H9 (cell line): ENCODE data around the gene STK24. TPM values are rescaled to one million over a fixed set of nuclear protein-coding genes. Genes with fewer than 3 reads are reported as not detected.

Experiments used
- DNase-seq: peaks from one replicate; pipeline ENCODE4 v3.0.0-alpha.2; 2017
- H2AFZ ChIP-seq: one replicate; pipeline ENCODE4 v1.6.1; 2013; ENCODE audit warnings: mild to moderate bottlenecking, low read length, control low read depth, moderate library complexity
- H2AK5ac ChIP-seq: 2 replicates; pipeline ENCODE4 v1.6.1; 2013; ENCODE audit warnings: low read length, control low read depth, mixed read lengths; ENCODE audit not compliant: insufficient read length
- H2BK120ac ChIP-seq: one replicate; pipeline ENCODE4 v1.6.1; 2013; ENCODE audit warnings: low read depth, mild to moderate bottlenecking, low read length, control low read depth, inconsistent platforms; ENCODE audit not compliant: poor library complexity, severe bottlenecking
- H2BK12ac ChIP-seq: 2 replicates; pipeline ENCODE4 v1.6.1; 2013; ENCODE audit warnings: low read length, control low read depth, mixed read lengths, low read depth; ENCODE audit not compliant: insufficient read length
- H2BK15ac ChIP-seq: 2 replicates; pipeline ENCODE4 v1.6.1; 2013; ENCODE audit warnings: low read depth, low read length, control low read depth
- H2BK20ac ChIP-seq: one replicate; pipeline ENCODE4 v1.6.1; 2013; ENCODE audit warnings: low read depth, mild to moderate bottlenecking, low read length, control low read depth, inconsistent platforms; ENCODE audit not compliant: poor library complexity, severe bottlenecking
- H2BK5ac ChIP-seq: 2 replicates; pipeline ENCODE4 v1.6.1; 2013; ENCODE audit warnings: low read length, control low read depth, mixed read lengths; ENCODE audit not compliant: insufficient read length
- H3K14ac ChIP-seq: 2 replicates; pipeline ENCODE4 v1.6.1; 2013; ENCODE audit warnings: low read length, control low read depth; ENCODE audit not compliant: insufficient read depth
- H3K18ac ChIP-seq: 2 replicates; pipeline ENCODE4 v1.6.1; 2013; ENCODE audit warnings: low read depth, mild to moderate bottlenecking, mixed read lengths, low read length, control low read depth; ENCODE audit not compliant: insufficient read length
- H3K23ac ChIP-seq: 2 replicates; pipeline ENCODE4 v1.6.1; 2013; ENCODE audit warnings: low read length, control low read depth, mixed read lengths, low read depth; ENCODE audit not compliant: insufficient read length
- H3K23me2 ChIP-seq: 2 replicates; pipeline ENCODE4 v1.6.1; 2013; ENCODE audit warnings: low read depth, mild to moderate bottlenecking, mixed read lengths, low read length, control low read depth; ENCODE audit not compliant: insufficient read length, poor library complexity, severe bottlenecking
- H3K27ac ChIP-seq: 2 replicates; pipeline ENCODE4 v1.5.1; 2013; ENCODE audit warnings: low read length, control low read depth, mixed read lengths, low read depth; ENCODE audit not compliant: insufficient read length
- H3K27me3 ChIP-seq: 2 replicates; pipeline ENCODE4 v1.6.1; 2013; ENCODE audit warnings: low read length, control low read depth, inconsistent platforms; ENCODE audit not compliant: insufficient read depth
- H3K4ac ChIP-seq: 2 replicates; pipeline ENCODE4 v1.6.1; 2013; ENCODE audit warnings: low read depth, mild to moderate bottlenecking, control low read depth, inconsistent platforms, low read length, moderate library complexity
- H3K4me1 ChIP-seq: 2 replicates; pipeline ENCODE4 v1.6.1; 2013; ENCODE audit warnings: low read length, control low read depth, inconsistent platforms; ENCODE audit not compliant: insufficient read depth
- H3K4me2 ChIP-seq: 2 replicates; pipeline ENCODE4 v1.6.1; 2013; ENCODE audit warnings: low read length, control low read depth, mixed read lengths; ENCODE audit not compliant: insufficient read length, insufficient read depth
- H3K56ac ChIP-seq: 2 replicates; pipeline ENCODE4 v1.6.1; 2013; ENCODE audit warnings: low read depth, mild to moderate bottlenecking, mixed read lengths, low read length, control low read depth; ENCODE audit not compliant: insufficient read length
- H3K79me1 ChIP-seq: 2 replicates; pipeline ENCODE4 v1.6.1; 2013; ENCODE audit warnings: low read depth, mild to moderate bottlenecking, moderate library complexity, low read length, control low read depth, inconsistent platforms; ENCODE audit not compliant: insufficient read depth, poor library complexity, severe bottlenecking
- H3K79me2 ChIP-seq: 2 replicates; pipeline ENCODE4 v1.6.1; 2013; ENCODE audit warnings: low read length, control low read depth, inconsistent platforms; ENCODE audit not compliant: insufficient read depth
- H3K9ac ChIP-seq: 2 replicates; pipeline ENCODE4 v1.6.1; 2013; ENCODE audit warnings: low read length, control low read depth, mixed read lengths; ENCODE audit not compliant: insufficient read length; ENCODE audit errors: extremely low read depth
- H3K9me3 ChIP-seq: one replicate; pipeline ENCODE4 v1.6.1; 2013; ENCODE audit warnings: low read depth, low read length, inconsistent platforms; ENCODE audit not compliant: control insufficient read depth
- H3T11ph ChIP-seq: one replicate; pipeline ENCODE4 v1.6.1; 2013; ENCODE audit warnings: mild to moderate bottlenecking, low read length, control low read depth, inconsistent platforms
- H4K20me1 ChIP-seq: one replicate; pipeline ENCODE4 v1.6.1; 2013; ENCODE audit not compliant: control insufficient read depth, insufficient read length, insufficient read depth
- H4K5ac ChIP-seq: 2 replicates; pipeline ENCODE4 v1.6.1; 2013; ENCODE audit warnings: low read depth, mild to moderate bottlenecking, mixed read lengths, low read length, control low read depth; ENCODE audit not compliant: insufficient read length
- H4K8ac ChIP-seq: replicated peaks from 2 replicates; pipeline ENCODE4 v1.6.1; 2013; ENCODE audit warnings: low read length, control low read depth, mixed read lengths, low read depth; ENCODE audit not compliant: insufficient read length
- H4K91ac ChIP-seq: 2 replicates; pipeline ENCODE4 v1.6.1; 2013; ENCODE audit warnings: low read depth, mild to moderate bottlenecking, moderate library complexity, mixed read lengths, low read length, control low read depth; ENCODE audit not compliant: insufficient read length
- H3K27ac Mint-ChIP-seq, 3 experiments: 2 replicates in 2 of 3; 3 replicates in 1 of 3; pipeline ENCODE4 v1.8.0; 2020 to 2021; ENCODE audit warnings: mixed read lengths in 3 of 3, mild to moderate bottlenecking in 1 of 3, moderate library complexity in 1 of 3
- H3K27me3 Mint-ChIP-seq: 2 replicates; pipeline ENCODE4 v1.8.0; 2021; ENCODE audit warnings: low read depth, mild to moderate bottlenecking, moderate library complexity, mixed read lengths
- H3K36me3 Mint-ChIP-seq, 3 experiments: 2 replicates in 2 of 3; 3 replicates in 1 of 3; pipeline ENCODE4 v1.8.0; 2020 to 2021; ENCODE audit warnings: low read depth in 3 of 3, mixed read lengths in 3 of 3; ENCODE audit not compliant: insufficient read depth in 1 of 3
- H3K4me1 Mint-ChIP-seq, 2 experiments: 2 replicates each; pipeline ENCODE4 v1.8.0; 2020; ENCODE audit warnings: mixed read lengths in 2 of 2
- H3K4me3 Mint-ChIP-seq, 2 experiments: 2 replicates in 1 of 2; 3 replicates in 1 of 2; pipeline ENCODE4 v1.8.0; 2020 to 2021; ENCODE audit warnings: mild to moderate bottlenecking in 2 of 2, mixed read lengths in 2 of 2, moderate library complexity in 1 of 2
- H3K9me3 Mint-ChIP-seq, 2 experiments: 2 replicates in 1 of 2; 3 replicates in 1 of 2; pipeline ENCODE4 v1.8.0; 2020; ENCODE audit warnings: mild to moderate bottlenecking in 2 of 2, mixed read lengths in 2 of 2, moderate library complexity in 1 of 2
- CTCF ChIP-seq: fragments of 200-600 bp; sonication (generic); conservative IDR thresholded peaks from 3 replicates; pipeline ENCODE4 v1.8.0; 2021; ENCODE audit warnings: antibody characterized with exemption, mild to moderate bottlenecking
- WGBS: extraction: QIAGEN DNeasy Blood & Tissue Kit; methylation state at CpG from one replicate; pipeline ENCODE4 v1.1.7; 2013; ENCODE audit warnings: missing lambda C conversion rate, low lambda C conversion rate, mixed read lengths; ENCODE audit not compliant: insufficient read length; ENCODE audit errors: extremely low coverage; 5-methylcytosine and 5-hydroxymethylcytosine counted together
- total RNA-seq: library from RNA; stranded (reverse); gene quantifications from 2 replicates; pipeline ENCODE4 v1.2.1, GENCODE V29; 2021

Gene STK24
- total RNA-seq, 1 experiment from 2014 or later: 134 TPM

- H3K4ac ChIP-seq: no peak overlapping the region
- WGBS: no CpG with 5 or more reads among the region's 5 CpGs
- no peak overlapping the region for H3T11ph ChIP-seq
- H4K8ac ChIP-seq: no peak overlapping the region
- no peak overlapping the region for H4K5ac ChIP-seq
- H2BK12ac ChIP-seq: no peak overlapping the region
- H3K9ac ChIP-seq: no peak overlapping the region
- H3K23ac ChIP-seq: no peak overlapping the region
- H3K4me2 ChIP-seq: no peak overlapping the region
- H3K14ac ChIP-seq: no peak overlapping the region
- no peak overlapping the region for H2AK5ac ChIP-seq
- Mint-ChIP-seq H3K9me3 (no peaks in the 10 kb centered on the region), H3K27me3 (peaks cover 1% of the 10 kb centered on the region; the same call in 1 of the 2 replicates), H3K27ac (no peak overlapping the region), H3K36me3 (no peaks in the 10 kb centered on the region), H3K4me1 (peaks cover under 1 to 10% of the 10 kb centered on the region in 2 experiments; a peak in 3 of 4 replicates), H3K4me3 (no peak overlapping the region)
- H3K23me2 ChIP-seq: no peaks in the 10 kb centered on the region
- H2BK15ac ChIP-seq: no peak overlapping the region
- H3K4me1 ChIP-seq: no peaks in the 10 kb centered on the region
- no peak overlapping the region for H2AFZ ChIP-seq
- no peak overlapping the region for H2BK5ac ChIP-seq
- H3K79me1 ChIP-seq: no peaks in the 10 kb centered on the region
- H3K27me3 ChIP-seq: no peaks in the 10 kb centered on the region
- TF ChIP-seq CTCF: no peak
- H4K20me1 ChIP-seq: no peaks in the 10 kb centered on the region
- H2BK120ac ChIP-seq: no peak overlapping the region
- no peaks in the 10 kb centered on the region for H3K79me2 ChIP-seq
- no peak overlapping the region for H4K91ac ChIP-seq
- H3K9me3 ChIP-seq: no peaks in the 10 kb centered on the region
- no peak for DNase-seq
- H3K18ac ChIP-seq: no peak overlapping the region
- no peak overlapping the region for H3K27ac ChIP-seq
- H2BK20ac ChIP-seq: no peak overlapping the region
- H3K56ac ChIP-seq: no peak overlapping the region
Measured at GRCh38 chr13:98585398-98585754, 8.5 kb upstream of the STK24 start.
